ENCODE data around the gene CMTM8.

CMTM8 gene

GRCh38 chr3:32419742-32420125 lies 181.3 kb downstream of the CMTM8 start:
- DNase-seq = no peak

Data from stimulated activated CD4-positive, alpha-beta T cell treated with anti-CD3 and anti-CD28 coated beads, Interleukin-4, amount 100 ng/mL, for 4 hours (primary cell).